PC-3 (cell line): ENCODE data around the gene SMAD7.

Experiments
- CTCF ChIP-seq: fragments of 300-600 bp; sonication (generic); conservative IDR thresholded peaks from 2 replicates; pipeline ENCODE4 v1.5.1; 2017; ENCODE audit warnings: antibody characterized with exemption, low read depth, mild to moderate bottlenecking, low read length
- EZH2 ChIP-seq: fragments of 300-600 bp; sonication (generic); IDR thresholded peaks from one replicate; pipeline ENCODE4 v1.6.1; 2017; ENCODE audit warnings: antibody characterized with exemption, mild to moderate bottlenecking, low read length; ENCODE audit not compliant: unreplicated experiment
- EZH2phosphoT487 ChIP-seq: fragments of 300-600 bp; sonication (generic); IDR thresholded peaks from 2 replicates; pipeline ENCODE4 v1.6.1; 2018; ENCODE audit warnings: mild to moderate bottlenecking, antibody characterized with exemption, low read length, borderline replicate concordance

DNA sequence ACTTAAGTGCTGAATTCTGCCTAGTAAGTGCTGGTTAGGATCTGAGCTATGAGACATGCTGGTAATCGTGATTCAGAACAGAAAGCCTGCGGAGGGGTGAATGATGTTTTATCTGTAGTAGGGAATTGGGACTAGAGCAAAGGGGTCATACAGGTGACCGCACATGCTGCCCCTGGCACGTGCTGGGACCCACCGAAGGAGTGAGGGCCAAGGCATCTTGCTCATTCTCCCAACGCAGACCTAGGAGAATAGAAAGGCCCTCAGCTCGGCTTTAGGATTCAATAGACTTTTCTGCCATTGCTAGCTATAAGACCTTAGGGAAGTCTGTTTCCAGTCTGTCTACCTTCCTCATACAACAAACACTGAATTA lies 8.8 kb upstream of the SMAD7 start:
- TF ChIP-seq CTCF (no peak), EZH2 (no peak), EZH2phosphoT487 (no peak)
